Lung (tissue), 12 donors: Measurements from ENCODE around the gene XIRP2. TPM values are rescaled to one million over a fixed set of nuclear protein-coding genes. Genes with fewer than 3 reads are reported as not detected.

Experiments used
- ATAC-seq: fragments of 200-7000 bp; cut with Tn5 transposase; one replicate; pipeline ENCODE4 v1.9.1; 2020; ENCODE audit warnings: moderate number of reproducible peaks; ENCODE audit not compliant: insufficient read depth, low FRiP score
- DNase-seq, 3 donors: peaks; one replicate each; pipeline ENCODE4 v3.0.0-alpha.2; 2013 to 2017
- H3K27ac ChIP-seq, 2 donors: one replicate each; pipeline ENCODE4 v1.5.1; 2013; ENCODE audit warnings: mild to moderate bottlenecking in 2 of 2, moderate library complexity in 2 of 2, control low read depth in 1 of 2, inconsistent platforms in 1 of 2, low read depth in 1 of 2, low read length in 1 of 2
- H3K27me3 ChIP-seq, 3 donors: one replicate each; pipeline ENCODE4 v1.5.1; 2013; ENCODE audit warnings: low read length in 2 of 3; ENCODE audit not compliant: control insufficient read depth in 3 of 3, insufficient read depth in 3 of 3
- H3K36me3 ChIP-seq, 4 donors: one replicate each; pipeline ENCODE4 v1.5.1; 2013; ENCODE audit warnings: low read length in 4 of 4, mild to moderate bottlenecking in 1 of 4, moderate library complexity in 1 of 4; ENCODE audit not compliant: control insufficient read depth in 4 of 4, insufficient read depth in 4 of 4
- H3K4me1 ChIP-seq, 5 donors: one replicate each; pipeline ENCODE4 v1.5.1; 2013; ENCODE audit warnings: low read length in 5 of 5, mild to moderate bottlenecking in 2 of 5, moderate library complexity in 1 of 5; ENCODE audit not compliant: control insufficient read depth in 5 of 5, insufficient read depth in 5 of 5
- H3K4me3 ChIP-seq: one replicate; pipeline ENCODE4 v1.5.1; 2013; ENCODE audit warnings: mild to moderate bottlenecking, control low read depth, moderate library complexity
- H3K9ac ChIP-seq, 2 donors: one replicate each; pipeline ENCODE4 v1.5.1; 2013; ENCODE audit warnings: low read length in 2 of 2, control low read depth in 1 of 2; ENCODE audit not compliant: insufficient read depth in 1 of 2
- H3K9me3 ChIP-seq, 4 donors: one replicate each; pipeline ENCODE4 v1.5.1; 2013; ENCODE audit warnings: low read length in 3 of 4, mild to moderate bottlenecking in 1 of 4, moderate library complexity in 1 of 4; ENCODE audit not compliant: control insufficient read depth in 4 of 4, insufficient read depth in 3 of 4
- WGBS, 2 donors: extraction: QIAGEN DNeasy Blood & Tissue Kit; methylation state at CpG; one replicate each; pipeline ENCODE4 v1.1.7; 2013; 5-methylcytosine and 5-hydroxymethylcytosine counted together
- polyA plus RNA-seq, 2 donors: library from polyadenylated mRNA; stranded (reverse); fragments of 200-250 nt; gene quantifications; one replicate each; pipeline ENCODE4 v1.2.1, GENCODE V29; 2013
- total RNA-seq, 2 donors: library from RNA; depleted of rRNA in 1 of 2; stranded (reverse); fragments of >200 nt in 1 of 2; gene quantifications; one replicate each; pipeline ENCODE4 v1.2.1, GENCODE V29; 2014 to 2021
- TF ChIP-seq, protein P1 (sequence below): IDR thresholded peaks from 2 replicates; pipeline ENCODE4 v1.5.1; 2012; ENCODE audit warnings: mild to moderate bottlenecking; ENCODE audit errors: control extremely low read depth, extremely low read depth
- donor health status: control.
- donor health status: control.
- donor health status: Bipolar disorder and iron deficiency.
- donor health status: healthy.
- donor health status: DM: yes; HTN: yes; CAD: no.

The XIRP2 gene
- total and polyA plus RNA-seq, 4 donors = 0.11 to 0.46 (median 0.14) TPM; not detected in 1

DNA sequence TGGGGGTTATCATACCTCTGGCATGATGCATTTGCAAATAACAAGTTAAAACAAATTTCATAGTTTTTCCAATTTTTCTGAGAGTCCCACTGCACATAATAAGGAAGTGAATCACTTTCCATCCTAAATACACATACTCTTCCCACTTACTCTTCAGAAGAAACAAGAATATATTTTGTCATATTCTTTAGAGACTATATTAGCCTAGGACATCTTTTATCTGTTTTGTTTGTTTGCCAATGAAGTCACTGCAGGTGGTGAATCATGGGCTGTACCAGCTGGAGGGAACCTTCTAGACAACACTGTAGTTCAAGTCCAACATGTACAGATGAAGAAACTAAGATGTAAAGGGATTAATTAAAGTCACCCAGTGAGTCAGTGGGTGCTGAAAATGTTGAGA lies 116.8 kb downstream of the XIRP2 start:
- TF ChIP-seq, protein P1, sequence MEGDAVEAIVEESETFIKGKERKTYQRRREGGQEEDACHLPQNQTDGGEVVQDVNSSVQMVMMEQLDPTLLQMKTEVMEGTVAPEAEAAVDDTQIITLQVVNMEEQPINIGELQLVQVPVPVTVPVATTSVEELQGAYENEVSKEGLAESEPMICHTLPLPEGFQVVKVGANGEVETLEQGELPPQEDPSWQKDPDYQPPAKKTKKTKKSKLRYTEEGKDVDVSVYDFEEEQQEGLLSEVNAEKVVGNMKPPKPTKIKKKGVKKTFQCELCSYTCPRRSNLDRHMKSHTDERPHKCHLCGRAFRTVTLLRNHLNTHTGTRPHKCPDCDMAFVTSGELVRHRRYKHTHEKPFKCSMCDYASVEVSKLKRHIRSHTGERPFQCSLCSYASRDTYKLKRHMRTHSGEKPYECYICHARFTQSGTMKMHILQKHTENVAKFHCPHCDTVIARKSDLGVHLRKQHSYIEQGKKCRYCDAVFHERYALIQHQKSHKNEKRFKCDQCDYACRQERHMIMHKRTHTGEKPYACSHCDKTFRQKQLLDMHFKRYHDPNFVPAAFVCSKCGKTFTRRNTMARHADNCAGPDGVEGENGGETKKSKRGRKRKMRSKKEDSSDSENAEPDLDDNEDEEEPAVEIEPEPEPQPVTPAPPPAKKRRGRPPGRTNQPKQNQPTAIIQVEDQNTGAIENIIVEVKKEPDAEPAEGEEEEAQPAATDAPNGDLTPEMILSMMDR = no peak
- H3K9ac ChIP-seq = no peak overlapping the region
- no peaks in the 10 kb centered on the region for H3K27me3 ChIP-seq
- no peaks in the 10 kb centered on the region for H3K36me3 ChIP-seq
- no peak overlapping the region for H3K4me3 ChIP-seq
- no peaks in the 10 kb centered on the region for H3K4me1 ChIP-seq
- H3K27ac ChIP-seq = no peak overlapping the region
- no peaks in the 10 kb centered on the region for H3K9me3 ChIP-seq
- no peak for DNase-seq
- no peak for ATAC-seq

DNA sequence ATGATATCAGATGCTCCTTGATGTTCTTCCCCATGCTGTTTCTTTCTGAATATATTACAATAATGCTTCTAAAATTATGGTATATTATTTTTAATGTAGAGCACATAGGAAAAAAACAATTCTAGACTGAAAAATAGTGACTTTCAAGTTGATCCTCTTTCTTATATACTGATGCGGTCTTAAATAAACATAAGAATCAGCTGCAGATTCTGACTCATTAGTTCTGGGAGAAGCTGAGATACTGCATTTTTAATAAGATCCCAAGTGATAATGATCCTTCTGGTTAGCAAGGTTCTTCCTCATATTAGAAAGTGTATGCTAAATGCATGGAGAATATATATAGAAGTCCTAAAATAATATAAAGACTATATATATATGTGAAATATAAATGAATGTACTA lies 124.9 kb downstream of the XIRP2 start:
- H3K9me3 ChIP-seq = no peaks in the 10 kb centered on the region
- DNase-seq (no peak), ATAC-seq (no peak)
- no peaks in the 10 kb centered on the region for H3K36me3 ChIP-seq
- no peak overlapping the region for H3K27ac ChIP-seq
- no peaks in the 10 kb centered on the region for H3K4me1 ChIP-seq
- no peaks in the 10 kb centered on the region for H3K27me3 ChIP-seq
- 94 to 100% methylated on average over 1 of the region's 1 CpG for WGBS, 2 donors
- H3K9ac ChIP-seq = no peak overlapping the region
- TF ChIP-seq, protein P1 = no peak
- H3K4me3 ChIP-seq = no peak overlapping the region

DNA sequence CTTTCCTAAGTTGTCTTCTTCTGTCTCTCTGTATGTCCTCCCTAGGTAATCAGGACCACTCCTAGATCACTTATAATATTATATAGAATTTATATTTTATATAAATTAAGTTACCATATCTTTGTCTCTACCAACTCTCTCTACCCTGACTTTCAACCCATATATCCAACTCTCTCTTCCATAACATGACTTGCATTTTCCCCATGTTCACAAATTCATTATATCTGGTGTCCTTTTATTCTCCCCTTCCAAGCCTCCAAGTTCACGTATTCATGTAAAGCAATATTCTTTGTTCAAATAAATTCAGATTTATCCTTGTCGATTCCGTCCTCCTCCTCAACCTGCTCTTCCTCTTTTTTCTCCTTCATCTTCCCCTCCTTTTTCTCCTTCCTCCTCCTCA lies 127.5 kb downstream of the XIRP2 start:
- 95% methylated on average over 3 of the region's 3 CpGs for WGBS, 2 donors
- TF ChIP-seq, protein P1 = no peak

DNA sequence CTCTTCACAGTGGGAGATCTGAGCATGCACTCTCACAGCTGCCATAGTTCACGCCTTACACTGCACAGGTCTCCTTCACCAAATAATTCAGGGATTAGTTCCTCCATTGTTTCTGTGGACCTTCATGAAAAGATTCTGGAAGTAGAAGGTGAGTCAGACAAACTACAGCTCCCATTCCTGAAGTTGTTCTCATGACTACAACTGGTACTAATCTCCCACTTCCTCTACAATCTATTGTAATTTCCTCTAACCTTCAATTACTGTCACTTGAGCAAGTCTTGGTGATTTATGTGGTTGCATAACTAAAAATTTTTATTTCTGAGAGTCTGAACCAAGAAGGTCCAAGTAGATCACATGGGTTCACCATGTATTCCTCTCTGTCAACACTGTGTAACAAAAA lies 128.7 kb downstream of the XIRP2 start:
- Histone ChIP-seq H3K4me1 (no peaks in the 10 kb centered on the region), H3K4me3 (no peak overlapping the region), H3K36me3 (no peaks in the 10 kb centered on the region), H3K9ac (no peak overlapping the region), H3K9me3 (no peaks in the 10 kb centered on the region), H3K27ac (no peak overlapping the region), H3K27me3 (no peaks in the 10 kb centered on the region)
- ATAC-seq (no peak), DNase-seq (no peak)
- 88 to 89% methylated on average over 1 of the region's 1 CpG for WGBS, 2 donors
- TF ChIP-seq, protein P1 = no peak

More for the DNA sequence above, 127.5 kb downstream of the XIRP2 start:
- Histone ChIP-seq H3K9me3 (no peaks in the 10 kb centered on the region), H3K36me3 (no peaks in the 10 kb centered on the region), H3K27me3 (no peaks in the 10 kb centered on the region), H3K27ac (no peak overlapping the region), H3K4me1 (no peaks in the 10 kb centered on the region), H3K9ac (no peak overlapping the region), H3K4me3 (no peak overlapping the region)
- ATAC-seq (no peak), DNase-seq (no peak)
